ENCODE measurements around the gene SOX30.
A peak's percentile ranks its signal among the peaks of the same experiment; 100 is the strongest.
"Not testable (repeated sequence)": the region's sequence is repeated elsewhere in the genome, so short reads cannot be mapped to it uniquely, and the experiment has no call there.

Gene SOX30

GRCh38 chr5:157652377-157652692, at the start of gene SOX30:
TSS of gene SOX30 (minus strand) at chr5:157652438. CDS start at chr5:157652078, 360 bp downstream.
- TF ChIP-seq, protein P1, sequence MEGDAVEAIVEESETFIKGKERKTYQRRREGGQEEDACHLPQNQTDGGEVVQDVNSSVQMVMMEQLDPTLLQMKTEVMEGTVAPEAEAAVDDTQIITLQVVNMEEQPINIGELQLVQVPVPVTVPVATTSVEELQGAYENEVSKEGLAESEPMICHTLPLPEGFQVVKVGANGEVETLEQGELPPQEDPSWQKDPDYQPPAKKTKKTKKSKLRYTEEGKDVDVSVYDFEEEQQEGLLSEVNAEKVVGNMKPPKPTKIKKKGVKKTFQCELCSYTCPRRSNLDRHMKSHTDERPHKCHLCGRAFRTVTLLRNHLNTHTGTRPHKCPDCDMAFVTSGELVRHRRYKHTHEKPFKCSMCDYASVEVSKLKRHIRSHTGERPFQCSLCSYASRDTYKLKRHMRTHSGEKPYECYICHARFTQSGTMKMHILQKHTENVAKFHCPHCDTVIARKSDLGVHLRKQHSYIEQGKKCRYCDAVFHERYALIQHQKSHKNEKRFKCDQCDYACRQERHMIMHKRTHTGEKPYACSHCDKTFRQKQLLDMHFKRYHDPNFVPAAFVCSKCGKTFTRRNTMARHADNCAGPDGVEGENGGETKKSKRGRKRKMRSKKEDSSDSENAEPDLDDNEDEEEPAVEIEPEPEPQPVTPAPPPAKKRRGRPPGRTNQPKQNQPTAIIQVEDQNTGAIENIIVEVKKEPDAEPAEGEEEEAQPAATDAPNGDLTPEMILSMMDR (IDR thresholded peaks at IDR 0.05; ENCODE audit: low read depth, low read length, missing control alignments), result no peak
- no peak for DNase-seq (ENCODE audit: extremely low read depth, low read depth)
- H3K4me3 ChIP-seq (replicated peaks; ENCODE audit: low read depth, low read length), result peak within 1 kb of the TSS; percentile 23; the same call in 1 of the 2 replicates

- DNase-seq (ENCODE audit: extremely low read depth, low read depth); H3K4me3 ChIP-seq (replicated peaks; ENCODE audit: low read depth, low read length): not testable (repeated sequence)
These were observed 46.4 kb upstream of the SOX30 start for GRCh38 chr5:157698674-157699073.

- not testable (repeated sequence) for DNase-seq (ENCODE audit: extremely low read depth, low read depth); H3K4me3 ChIP-seq (replicated peaks; ENCODE audit: low read depth, low read length)
These were observed 43.9 kb upstream of the SOX30 start for GRCh38 chr5:157696154-157696553.

DNA sequence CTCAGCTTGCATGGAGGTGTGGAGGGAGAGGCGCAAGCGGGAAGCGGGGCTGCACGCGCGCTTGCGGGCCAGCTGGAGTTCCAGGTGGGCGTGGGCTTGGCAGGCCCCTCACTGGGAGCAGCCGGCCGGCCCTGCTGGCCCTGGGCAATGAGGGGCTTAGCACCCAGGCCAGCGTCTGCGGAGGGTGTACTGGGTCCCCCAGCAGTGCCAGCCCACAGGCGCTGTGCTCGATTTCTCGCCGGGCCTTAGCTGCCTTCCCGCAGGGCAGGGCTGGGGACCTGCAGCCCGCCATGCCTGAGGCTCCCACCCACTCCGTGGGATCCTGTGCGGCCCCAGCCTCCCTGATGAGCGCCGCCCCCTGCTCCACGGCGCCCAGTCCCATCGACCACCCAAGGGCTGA, 41.6 kb upstream of the SOX30 start:
- not testable (repeated sequence) for DNase-seq (ENCODE audit: extremely low read depth, low read depth); H3K4me3 ChIP-seq (replicated peaks; ENCODE audit: low read depth, low read length)

- DNase-seq (ENCODE audit: extremely low read depth, low read depth), result no peak
- no peak overlapping the region for H3K4me3 ChIP-seq (replicated peaks; ENCODE audit: low read depth, low read length)
- TF ChIP-seq, protein P1 (IDR thresholded peaks at IDR 0.05; ENCODE audit: low read depth, low read length, missing control alignments), result no peak
These were observed 38.6 kb upstream of the SOX30 start for GRCh38 chr5:157690690-157691433.

GRCh38 chr5:157689942-157690689, 37.9 kb upstream of the SOX30 start:
- no peak for DNase-seq (ENCODE audit: extremely low read depth, low read depth)
- no peak overlapping the region for H3K4me3 ChIP-seq (replicated peaks; ENCODE audit: low read depth, low read length)
- TF ChIP-seq, protein P1 (IDR thresholded peaks at IDR 0.05; ENCODE audit: low read depth, low read length, missing control alignments), result peak; percentile 17

- TF ChIP-seq, protein P1 (IDR thresholded peaks at IDR 0.05; ENCODE audit: low read depth, low read length, missing control alignments), result no peak
- DNase-seq (ENCODE audit: extremely low read depth, low read depth), result no peak
- H3K4me3 ChIP-seq (replicated peaks; ENCODE audit: low read depth, low read length), result no peak overlapping the region
These were observed 34.9 kb upstream of the SOX30 start for GRCh38 chr5:157687198-157687554.

GRCh38 chr5:157686276-157687197, 34.3 kb upstream of the SOX30 start:
- DNase-seq (ENCODE audit: extremely low read depth, low read depth); H3K4me3 ChIP-seq (replicated peaks; ENCODE audit: low read depth, low read length): not testable (repeated sequence)

Measured in HFF-Myc (cell line).